ENCODE measurements around the gene KLF1.

- TF ChIP-seq POLR2A (IDR thresholded peaks at IDR 0.05; ENCODE audit: low read length) (no peak), GATA1 (IDR thresholded peaks at IDR 0.05; ENCODE audit: low read depth, low read length) (no peak)
These were observed 22.0 kb downstream of the KLF1 start for GRCh38 chr19:12864721-12865715.
